ENCODE data around the gene MCOLN2.

MCOLN2 gene

GRCh38 chr1:84889437-84889836 lies 107.5 kb downstream of the MCOLN2 start:
- TF ChIP-seq ZFP3 (CRISPR knock-in tag; IDR thresholded peaks at IDR 0.05) (no peak), SNAI2 (CRISPR knock-in tag; IDR thresholded peaks at IDR 0.05) (no peak), ZNF565 (CRISPR knock-in tag; conservative IDR thresholded peaks at IDR 0.05; ENCODE audit: low read depth) (no peak)
- ATAC-seq, result no peak

DNA sequence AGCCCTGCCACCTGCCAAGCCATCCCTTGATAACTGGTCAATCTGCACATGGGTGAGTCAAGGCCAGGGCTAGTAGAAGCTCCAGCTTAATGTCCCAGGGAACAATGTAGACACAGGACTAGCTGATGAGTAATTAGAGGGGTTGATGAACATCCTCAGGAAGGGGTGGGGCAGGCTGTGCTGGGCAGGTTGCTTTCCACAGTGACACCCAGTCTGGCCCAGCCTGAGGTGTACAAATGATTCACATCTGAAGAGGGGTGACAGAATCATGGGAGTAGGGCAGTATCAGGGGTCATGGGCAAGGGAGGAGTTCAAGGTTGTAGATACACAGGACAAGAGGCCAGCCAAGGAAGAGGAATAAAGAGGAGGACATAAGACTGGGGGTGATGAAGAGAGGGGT lies 108.2 kb downstream of the MCOLN2 start:
- ATAC-seq, result no peak
- TF ChIP-seq ARNTL (CRISPR knock-in tag; IDR thresholded peaks at IDR 0.05; ENCODE audit: borderline replicate concordance, low read depth) (no peak), ISL1 (CRISPR knock-in tag; IDR thresholded peaks at IDR 0.05) (no peak), ZFP3 (CRISPR knock-in tag; IDR thresholded peaks at IDR 0.05) (no peak), ZFP30 (CRISPR knock-in tag; IDR thresholded peaks at IDR 0.05) (no peak), TCF4 (CRISPR knock-in tag; IDR thresholded peaks at IDR 0.05; ENCODE audit: borderline replicate concordance) (no peak), TOX (CRISPR knock-in tag; IDR thresholded peaks at IDR 0.05; ENCODE audit: borderline replicate concordance) (no peak), ZNF8 (CRISPR knock-in tag; IDR thresholded peaks at IDR 0.05) (no peak), CREB5 (CRISPR knock-in tag; IDR thresholded peaks at IDR 0.05; ENCODE audit: low read depth) (no peak), CSRNP3 (CRISPR knock-in tag; IDR thresholded peaks at IDR 0.05) (no peak), PPARA (CRISPR knock-in tag; IDR thresholded peaks at IDR 0.05; ENCODE audit: borderline replicate concordance) (no peak), ZNF565 (CRISPR knock-in tag; conservative IDR thresholded peaks at IDR 0.05; ENCODE audit: low read depth) (no peak), PATZ1 (CRISPR knock-in tag; IDR thresholded peaks at IDR 0.05; ENCODE audit: borderline replicate concordance) (no peak), OSR1 (CRISPR knock-in tag; IDR thresholded peaks at IDR 0.05) (no peak)
- TF ChIP-seq, protein P1, sequence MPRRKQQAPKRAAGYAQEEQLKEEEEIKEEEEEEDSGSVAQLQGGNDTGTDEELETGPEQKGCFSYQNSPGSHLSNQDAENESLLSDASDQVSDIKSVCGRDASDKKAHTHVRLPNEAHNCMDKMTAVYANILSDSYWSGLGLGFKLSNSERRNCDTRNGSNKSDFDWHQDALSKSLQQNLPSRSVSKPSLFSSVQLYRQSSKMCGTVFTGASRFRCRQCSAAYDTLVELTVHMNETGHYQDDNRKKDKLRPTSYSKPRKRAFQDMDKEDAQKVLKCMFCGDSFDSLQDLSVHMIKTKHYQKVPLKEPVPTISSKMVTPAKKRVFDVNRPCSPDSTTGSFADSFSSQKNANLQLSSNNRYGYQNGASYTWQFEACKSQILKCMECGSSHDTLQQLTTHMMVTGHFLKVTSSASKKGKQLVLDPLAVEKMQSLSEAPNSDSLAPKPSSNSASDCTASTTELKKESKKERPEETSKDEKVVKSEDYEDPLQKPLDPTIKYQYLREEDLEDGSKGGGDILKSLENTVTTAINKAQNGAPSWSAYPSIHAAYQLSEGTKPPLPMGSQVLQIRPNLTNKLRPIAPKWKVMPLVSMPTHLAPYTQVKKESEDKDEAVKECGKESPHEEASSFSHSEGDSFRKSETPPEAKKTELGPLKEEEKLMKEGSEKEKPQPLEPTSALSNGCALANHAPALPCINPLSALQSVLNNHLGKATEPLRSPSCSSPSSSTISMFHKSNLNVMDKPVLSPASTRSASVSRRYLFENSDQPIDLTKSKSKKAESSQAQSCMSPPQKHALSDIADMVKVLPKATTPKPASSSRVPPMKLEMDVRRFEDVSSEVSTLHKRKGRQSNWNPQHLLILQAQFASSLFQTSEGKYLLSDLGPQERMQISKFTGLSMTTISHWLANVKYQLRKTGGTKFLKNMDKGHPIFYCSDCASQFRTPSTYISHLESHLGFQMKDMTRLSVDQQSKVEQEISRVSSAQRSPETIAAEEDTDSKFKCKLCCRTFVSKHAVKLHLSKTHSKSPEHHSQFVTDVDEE (CRISPR knock-in tag; IDR thresholded peaks at IDR 0.05), result no peak

DNA sequence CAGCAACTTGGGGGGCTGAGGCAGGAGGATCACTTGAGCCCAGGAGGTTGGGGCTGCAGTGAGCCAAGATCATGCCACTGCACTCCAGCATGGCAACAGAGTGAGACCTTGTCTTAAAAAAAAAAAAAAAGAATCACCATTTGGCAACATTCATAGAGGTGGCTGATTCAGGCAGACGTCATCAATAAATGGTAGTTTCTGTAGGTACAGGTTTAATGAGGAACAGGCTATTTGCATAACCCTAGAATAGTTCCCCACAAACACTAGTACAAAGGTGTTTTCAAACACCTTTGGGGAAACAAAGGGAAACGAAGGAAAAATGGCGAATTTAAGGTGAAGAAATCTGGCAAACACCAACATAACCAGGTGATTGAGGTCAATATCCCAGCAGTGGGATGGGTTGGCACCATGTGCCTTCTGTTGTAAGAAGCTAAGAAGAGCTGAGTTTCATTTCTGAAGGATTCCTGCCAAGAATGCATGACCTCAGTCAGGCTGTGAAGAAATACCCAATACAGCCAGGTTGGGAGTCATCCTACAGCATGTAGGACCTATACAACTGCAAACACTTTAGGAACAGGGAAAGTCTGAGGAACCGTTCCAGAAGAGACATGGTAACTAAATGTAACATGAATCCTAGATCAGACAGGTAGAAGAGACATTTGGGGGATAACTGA lies 109.5 kb downstream of the MCOLN2 start:
- no peak for TF ChIP-seq CSDC2 (CRISPR knock-in tag; IDR thresholded peaks at IDR 0.05)
- TF ChIP-seq CSRNP3 (CRISPR knock-in tag; IDR thresholded peaks at IDR 0.05), result no peak
- TF ChIP-seq ZNF565 (CRISPR knock-in tag; conservative IDR thresholded peaks at IDR 0.05; ENCODE audit: low read depth), result no peak
- no peak for TF ChIP-seq ISL1 (CRISPR knock-in tag; IDR thresholded peaks at IDR 0.05)
- no peak for TF ChIP-seq SNAI2 (CRISPR knock-in tag; IDR thresholded peaks at IDR 0.05)
- TF ChIP-seq ZFP3 (CRISPR knock-in tag; IDR thresholded peaks at IDR 0.05), result no peak
- no peak for TF ChIP-seq TOX (CRISPR knock-in tag; IDR thresholded peaks at IDR 0.05; ENCODE audit: borderline replicate concordance)
- TF ChIP-seq TCF4 (CRISPR knock-in tag; IDR thresholded peaks at IDR 0.05; ENCODE audit: borderline replicate concordance), result no peak
- no peak for ATAC-seq

DNA sequence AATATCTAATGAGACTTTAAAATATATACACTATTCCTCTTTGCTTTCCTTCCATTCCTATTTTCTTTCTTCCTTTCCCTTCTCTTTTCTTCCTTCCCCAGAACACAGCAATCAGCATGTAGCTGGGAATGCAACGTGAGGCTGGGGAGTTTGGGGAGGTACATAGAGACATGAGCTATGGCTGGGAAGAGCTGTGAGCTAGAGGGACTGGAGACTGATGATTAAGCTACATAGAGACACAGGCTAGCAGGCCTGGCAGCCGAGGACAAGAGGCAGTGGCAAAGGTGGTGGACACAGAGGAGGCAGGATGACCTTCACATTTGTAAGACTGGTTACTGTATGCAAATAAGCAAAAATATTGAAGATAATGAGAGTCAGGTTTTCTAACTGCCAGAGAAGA lies 111.4 kb downstream of the MCOLN2 start:
- ATAC-seq, result no peak
- no peak for TF ChIP-seq ZNF70 (CRISPR knock-in tag; IDR thresholded peaks at IDR 0.05)
- TF ChIP-seq, protein P1 (CRISPR knock-in tag; IDR thresholded peaks at IDR 0.05), result no peak
- TF ChIP-seq ZFP30 (CRISPR knock-in tag; IDR thresholded peaks at IDR 0.05), result no peak
- no peak for TF ChIP-seq GLIS3 (CRISPR knock-in tag; IDR thresholded peaks at IDR 0.05)
- no peak for TF ChIP-seq CSDC2 (CRISPR knock-in tag; IDR thresholded peaks at IDR 0.05)
- TF ChIP-seq TCF4 (CRISPR knock-in tag; IDR thresholded peaks at IDR 0.05; ENCODE audit: borderline replicate concordance), result no peak
- TF ChIP-seq ZNF8 (CRISPR knock-in tag; IDR thresholded peaks at IDR 0.05), result no peak
- no peak for TF ChIP-seq SNAI2 (CRISPR knock-in tag; IDR thresholded peaks at IDR 0.05)
- TF ChIP-seq ARNTL (CRISPR knock-in tag; IDR thresholded peaks at IDR 0.05; ENCODE audit: borderline replicate concordance, low read depth), result no peak

Measured in SK-N-SH treated with all-trans-retinoic acid at 6 μM for 48 hours (cell line).